ENCODE measurements around the gene PRKCI.
"Not testable (repeated sequence)": the region's sequence is repeated elsewhere in the genome, so short reads cannot be mapped to it uniquely, and the experiment has no call there.

The PRKCI gene

DNA sequence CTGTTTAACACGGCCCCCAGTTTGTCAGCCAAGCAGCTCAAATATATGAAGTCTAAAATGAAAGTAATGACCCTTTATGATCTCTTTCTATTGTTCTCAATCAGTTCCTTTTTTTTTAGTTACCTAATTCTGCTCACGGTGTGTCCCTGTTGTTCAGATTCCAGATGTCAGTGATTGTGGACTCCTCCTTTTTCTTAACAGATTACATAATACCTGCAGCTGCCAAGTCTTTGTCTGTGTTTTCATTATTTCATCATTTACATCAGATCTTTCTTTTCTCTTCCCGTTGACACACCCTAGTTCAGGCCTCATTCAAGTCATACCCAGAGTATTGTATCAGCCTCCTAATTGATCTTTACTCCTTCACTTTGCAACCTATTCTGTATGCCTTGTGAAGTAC is 79.2 kb downstream of the PRKCI start:
- DNase-seq, result no peak

- DNase-seq, result no peak
Observed at GRCh38 chr3:170302008-170302407, 79.8 kb downstream of the PRKCI start.

- DNase-seq, result no peak
Observed at GRCh38 chr3:170306015-170306414, 83.8 kb downstream of the PRKCI start.

DNA sequence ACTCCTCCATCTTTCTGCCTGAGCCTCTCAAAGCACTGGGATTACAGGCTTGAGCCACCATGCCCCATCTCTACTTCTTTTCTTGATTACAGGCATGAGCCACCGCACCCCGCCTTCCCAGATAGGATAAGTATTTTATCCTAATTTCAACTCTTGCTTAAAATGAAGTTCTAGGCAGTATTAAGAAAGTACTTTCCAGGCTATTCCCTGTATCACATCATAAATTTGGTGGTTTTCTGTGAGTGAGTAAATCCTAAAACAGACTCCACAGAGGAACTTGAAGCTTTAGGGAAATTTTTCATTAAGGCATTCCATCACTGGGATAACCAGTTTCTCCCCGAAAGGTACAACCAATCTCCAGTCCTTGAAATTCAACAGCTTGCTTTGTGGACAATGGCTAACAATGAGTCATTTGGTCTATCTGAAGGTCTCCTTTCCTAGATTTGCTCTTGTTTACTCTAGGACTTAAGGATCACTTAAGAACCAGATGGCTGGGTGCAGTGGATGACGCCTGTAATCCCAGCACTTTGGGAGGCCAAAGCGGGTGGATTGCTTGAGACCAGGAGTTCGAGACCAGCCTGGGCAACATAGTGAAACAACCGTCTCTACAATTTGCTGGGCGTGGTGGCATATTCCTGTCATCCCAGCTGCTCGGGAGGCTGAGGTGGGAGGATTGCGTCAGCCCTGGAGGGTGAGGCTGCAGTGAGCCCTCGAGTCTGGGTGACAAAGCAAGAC is 85.6 kb downstream of the PRKCI start:
- peak; percentile 21 for DNase-seq

GRCh38 chr3:170309046-170309445 is 86.8 kb downstream of the PRKCI start:
- DNase-seq, result no peak

DNA sequence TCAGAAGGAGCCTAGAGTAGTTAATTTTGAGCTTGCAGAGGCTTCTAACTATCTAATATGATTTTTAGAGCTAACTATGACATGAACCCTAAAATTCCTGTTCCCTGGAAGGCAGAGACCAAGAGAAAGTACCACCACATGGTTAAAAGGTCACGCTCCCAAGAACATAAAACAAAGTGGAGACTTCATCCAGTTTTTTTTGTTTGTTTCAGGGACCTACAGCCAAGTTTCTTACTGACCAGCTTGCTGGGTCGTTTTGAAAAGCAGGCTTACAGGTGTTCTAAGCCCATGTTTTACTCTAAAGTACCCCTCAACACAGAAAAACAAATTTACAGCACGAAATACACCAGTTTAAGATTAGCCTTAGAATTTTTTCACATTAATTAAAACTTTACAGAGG is 95.7 kb downstream of the PRKCI start:
- DNase-seq, result no peak

DNA sequence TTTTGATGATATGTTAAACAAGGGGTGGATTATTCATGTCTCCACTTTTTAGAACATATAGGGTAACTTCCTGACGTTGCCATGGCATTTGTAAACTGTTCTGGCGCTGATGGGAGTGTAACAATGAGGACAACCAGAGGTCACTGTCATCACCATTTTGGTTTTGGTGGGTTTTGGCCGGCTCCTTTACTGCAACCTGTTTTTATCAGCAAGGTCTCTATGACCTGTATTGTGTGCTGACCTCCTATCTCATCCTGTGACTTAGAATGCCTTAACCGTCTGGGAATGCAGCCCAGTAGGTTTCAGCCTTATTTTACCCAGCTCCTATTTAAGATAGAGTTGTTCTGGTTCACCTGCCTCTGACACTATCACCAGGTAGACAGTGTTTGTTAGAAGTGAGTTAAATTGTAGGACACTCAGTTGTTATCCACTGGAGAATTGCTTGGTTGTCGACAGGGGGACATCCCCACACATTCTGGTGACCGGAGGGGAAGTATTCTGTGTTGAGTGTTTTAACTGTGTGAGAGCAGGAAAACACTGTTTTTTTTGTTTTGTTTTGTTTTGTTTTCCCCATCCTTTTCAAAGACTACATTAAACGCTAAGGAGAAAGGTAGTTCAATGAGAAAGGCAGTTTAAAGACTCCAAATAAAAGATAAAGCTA is 98.4 kb downstream of the PRKCI start:
- DNase-seq, result no peak

DNA sequence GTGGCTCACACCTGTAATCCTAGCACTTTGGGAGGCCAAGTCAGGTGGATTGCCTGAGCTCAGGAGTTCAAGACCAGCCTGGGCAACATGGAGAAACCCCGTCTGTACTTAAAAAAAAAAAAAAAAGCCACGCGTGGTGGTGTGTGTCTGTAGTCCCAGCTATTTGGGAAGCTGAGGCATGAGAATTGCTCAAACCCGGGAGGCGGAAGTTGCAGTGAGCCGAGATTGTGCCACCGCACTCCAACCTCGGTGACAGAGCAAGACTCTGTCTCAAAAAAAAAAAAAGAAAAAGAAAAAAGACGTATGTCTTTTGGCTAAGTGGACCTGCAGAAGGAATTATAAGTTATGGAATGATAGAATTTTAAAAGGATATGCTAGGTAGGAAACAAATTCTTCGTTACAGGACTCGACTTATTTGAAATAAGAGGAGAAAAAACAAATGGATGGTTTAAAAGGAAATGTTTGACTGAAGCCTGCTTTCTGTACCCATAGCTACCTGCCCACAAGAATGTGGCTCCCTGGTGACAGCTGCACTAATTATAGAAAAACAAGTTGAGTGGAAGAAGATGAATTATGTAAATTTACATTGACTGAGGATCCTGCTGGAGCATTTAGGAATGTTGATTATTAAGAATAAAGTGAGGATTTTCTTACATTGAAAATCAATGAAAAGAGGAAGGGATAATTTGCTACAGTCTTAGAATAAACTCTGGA is 99.3 kb downstream of the PRKCI start:
- DNase-seq, result no peak

DNA sequence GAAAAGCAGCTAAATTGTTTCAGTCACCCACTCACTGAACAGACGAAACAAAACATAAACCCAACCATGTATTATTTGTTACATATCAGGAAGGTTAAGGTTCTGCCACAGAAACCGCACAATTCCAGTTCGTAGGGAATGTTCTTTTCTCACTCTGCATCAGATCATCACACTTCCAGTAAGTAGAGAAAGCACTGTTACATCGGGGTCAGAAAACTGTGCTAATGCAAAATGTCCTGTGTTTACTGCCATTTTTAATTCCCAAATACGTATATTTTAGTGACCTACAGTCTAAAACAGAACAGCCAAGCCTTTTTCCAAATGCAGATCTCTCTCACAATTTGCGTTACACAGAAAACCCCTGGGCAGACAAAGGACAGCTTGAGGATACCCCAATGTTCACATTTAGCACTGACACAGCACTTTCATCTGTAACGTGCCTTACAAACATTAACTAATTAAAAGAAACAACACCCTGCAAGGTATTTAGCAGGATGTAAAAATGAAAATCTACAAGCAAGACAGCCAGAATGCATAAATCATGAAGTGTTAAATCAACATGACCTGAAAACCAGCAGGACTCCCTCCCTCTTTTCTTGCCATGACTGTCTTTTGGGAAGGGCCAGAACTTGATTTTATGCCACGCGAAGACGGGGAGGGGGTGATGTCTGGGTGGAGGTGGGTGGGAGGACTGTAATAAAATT is 100.5 kb downstream of the PRKCI start:
- DNase-seq, result no peak

DNA sequence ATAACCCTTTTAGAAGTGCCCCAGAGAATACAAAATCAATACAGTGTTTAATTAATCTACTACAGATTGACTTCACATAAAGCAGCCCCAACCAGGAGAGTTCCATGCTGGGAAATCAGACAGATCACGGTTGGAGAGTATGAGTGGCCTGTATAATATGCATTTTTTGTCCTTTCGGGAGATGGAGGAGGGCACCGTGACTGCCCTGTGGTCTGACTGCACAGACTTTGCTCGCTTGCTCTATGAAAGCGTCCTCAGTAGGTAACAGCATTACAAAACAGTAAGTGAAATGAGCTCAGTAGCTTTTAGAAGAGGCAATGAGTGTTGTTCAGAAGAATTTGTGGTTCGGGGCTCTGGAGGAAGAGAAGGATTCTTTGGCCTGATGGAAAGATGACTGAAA is 101.1 kb downstream of the PRKCI start:
- DNase-seq, result no peak

- no peak for DNase-seq
Observed at GRCh38 chr3:170324962-170325361, 102.7 kb downstream of the PRKCI start.

DNA sequence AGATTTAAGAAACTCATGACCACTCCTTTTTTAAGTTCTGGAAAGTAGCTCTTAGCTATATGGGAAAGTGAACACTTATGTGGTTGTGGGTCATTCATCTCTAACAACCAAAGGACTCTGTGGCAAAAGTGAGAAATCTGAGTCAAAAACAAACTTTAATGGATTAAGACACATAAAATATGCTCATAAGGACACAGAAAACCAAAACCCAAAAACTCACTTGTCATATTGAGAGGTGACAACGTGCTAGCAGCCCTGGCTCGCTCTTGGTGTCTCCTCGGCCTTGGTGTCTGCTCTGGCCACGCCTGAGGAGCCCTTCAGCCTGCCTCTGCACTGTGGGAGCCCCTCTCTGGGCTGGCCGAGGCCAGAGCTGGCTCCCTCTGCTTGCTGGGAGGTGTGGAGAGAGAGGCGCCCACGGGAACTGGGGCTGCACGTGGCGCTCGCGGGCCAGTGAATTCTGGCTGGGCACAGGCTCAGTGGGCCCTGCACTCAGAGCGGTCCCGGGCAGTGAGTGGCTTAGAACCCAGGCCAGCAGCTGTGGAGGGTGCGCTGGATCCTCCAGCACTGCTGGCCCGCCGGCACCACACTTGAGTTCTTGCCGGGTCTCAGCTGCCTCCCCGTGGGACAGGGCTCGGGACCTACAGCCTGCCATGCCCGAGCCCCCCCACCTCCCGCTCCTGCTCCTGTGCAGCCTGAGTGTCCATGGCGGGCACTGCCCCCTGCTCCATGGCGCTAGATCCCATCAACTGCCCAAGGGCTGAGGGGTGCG is 105.0 kb downstream of the PRKCI start:
- no peak for DNase-seq

- DNase-seq, result not testable (repeated sequence)
Observed at GRCh38 chr3:170327868-170328548, 105.8 kb downstream of the PRKCI start.

DNA sequence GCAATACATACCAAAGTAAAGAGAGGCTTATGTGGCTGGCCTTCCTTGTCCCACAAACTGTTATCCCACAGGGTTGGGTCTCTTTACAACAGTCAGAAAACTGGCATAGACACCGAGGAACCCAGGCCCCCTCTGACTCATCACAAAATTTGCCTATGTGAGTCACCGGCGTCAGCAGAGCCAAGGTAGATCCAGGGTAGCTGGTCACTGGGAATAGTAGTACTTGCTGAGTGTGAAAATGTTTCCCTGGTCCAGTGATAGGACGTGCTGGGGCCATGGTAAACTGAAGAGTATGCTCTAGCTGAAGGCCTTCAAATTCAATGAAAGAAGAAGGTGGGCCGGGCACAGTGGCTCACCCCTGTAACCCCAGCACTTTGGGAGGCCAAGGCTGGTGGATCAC is 108.1 kb downstream of the PRKCI start:
- no peak for DNase-seq

DNA sequence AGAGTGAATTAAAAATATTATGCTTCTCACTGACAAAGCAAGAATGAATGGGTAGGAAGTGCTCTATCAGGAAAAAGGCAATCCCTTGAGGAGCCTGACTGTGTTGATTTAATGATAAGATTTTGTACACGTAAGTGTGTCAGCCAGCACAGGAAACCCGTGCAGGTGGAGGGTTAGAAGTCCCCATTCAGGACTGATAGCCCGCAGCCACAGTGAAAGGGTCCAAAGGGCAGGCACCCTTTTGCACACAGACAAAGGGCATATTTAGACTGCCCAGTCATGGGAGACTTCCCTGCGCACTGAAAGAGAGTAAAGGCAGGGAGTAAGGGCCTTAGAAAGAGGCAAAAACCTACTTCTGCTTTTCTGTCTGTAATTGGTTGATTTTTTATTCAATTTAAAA is 108.9 kb downstream of the PRKCI start:
- DNase-seq, result no peak

- no peak for DNase-seq
Observed at GRCh38 chr3:170337420-170337819, 115.2 kb downstream of the PRKCI start.

- no peak for DNase-seq
Observed at GRCh38 chr3:170338690-170339340, 116.6 kb downstream of the PRKCI start.

- not testable (repeated sequence) for DNase-seq
Observed at GRCh38 chr3:170342273-170342672, 120.0 kb downstream of the PRKCI start.

DNA sequence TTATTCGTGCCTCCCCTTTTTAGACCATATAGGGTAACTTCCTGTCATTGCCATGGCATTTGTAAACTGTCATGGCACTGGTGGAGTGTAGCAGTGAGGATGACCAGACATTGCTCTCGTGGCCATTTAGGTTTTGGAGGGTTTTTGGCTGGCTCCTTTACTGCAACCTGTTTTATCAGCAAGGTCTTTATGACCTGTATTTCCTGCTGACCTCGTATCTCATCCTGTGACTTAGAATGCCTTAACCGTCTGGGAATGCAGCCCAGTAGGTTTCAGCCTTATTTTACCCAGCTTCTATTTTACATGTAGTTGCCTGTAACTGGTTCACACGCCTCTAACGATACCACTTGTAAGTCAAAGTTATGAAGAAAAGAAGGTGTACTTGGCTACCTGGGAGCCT is 121.6 kb downstream of the PRKCI start:
- DNase-seq, result not testable (repeated sequence)

- DNase-seq, result no peak
Observed at GRCh38 chr3:170344971-170345370, 122.7 kb downstream of the PRKCI start.

All from NCI-H510A (cell line).